CD4-positive, alpha-beta T cell treated with Interleukin-12 subunit alpha and Interleukin-12 subunit beta, for 1 hour (primary cell): ENCODE results near the gene ZNF775.
A peak's percentile ranks its signal among the peaks of the same experiment; 100 is the strongest.

Source experiments
- DNase-seq: peaks from one replicate; pipeline ENCODE4 v3.0.0-alpha.2; 2020

ZNF775 gene

GRCh38 chr7:150378853-150379440 is at the start of gene ZNF775:
Gene ZNF775 (plus strand): TSS chr7:150379330. CDS start chr7:150388471, 9,141 bp downstream.
- peak; percentile 93 for DNase-seq

- DNase-seq, result no peak
These were observed 49.6 kb upstream of the ZNF775 start for GRCh38 chr7:150329331-150330120.

- no peak for DNase-seq
These were observed 48.8 kb upstream of the ZNF775 start for GRCh38 chr7:150330211-150330885.

GRCh38 chr7:150332852-150333635 is 46.1 kb upstream of the ZNF775 start:
- no peak for DNase-seq

- DNase-seq, result no peak
These were observed 45.5 kb upstream of the ZNF775 start for GRCh38 chr7:150333659-150334058.

- no peak for DNase-seq
These were observed 45.0 kb upstream of the ZNF775 start for GRCh38 chr7:150334108-150334507.

GRCh38 chr7:150335108-150335773 is 43.9 kb upstream of the ZNF775 start:
- DNase-seq, result no peak

GRCh38 chr7:150335774-150336112 is 43.4 kb upstream of the ZNF775 start:
- DNase-seq, result no peak

GRCh38 chr7:150336746-150337145 is 42.4 kb upstream of the ZNF775 start:
- no peak for DNase-seq

GRCh38 chr7:150337179-150337578 is 42.0 kb upstream of the ZNF775 start:
- no peak for DNase-seq

- DNase-seq, result no peak
These were observed 41.5 kb upstream of the ZNF775 start for GRCh38 chr7:150337659-150338081.

GRCh38 chr7:150338166-150338829 is 40.8 kb upstream of the ZNF775 start:
- DNase-seq, result no peak

- no peak for DNase-seq
These were observed 39.7 kb upstream of the ZNF775 start for GRCh38 chr7:150339409-150339809.

GRCh38 chr7:150340024-150340749 is 38.9 kb upstream of the ZNF775 start:
- no peak for DNase-seq

GRCh38 chr7:150340875-150341262 is 38.3 kb upstream of the ZNF775 start:
- no peak for DNase-seq

- DNase-seq, result no peak
These were observed 37.6 kb upstream of the ZNF775 start, which contains the start of gene RARRES2 for GRCh38 chr7:150341263-150342120. Gene RARRES2 (minus strand): TSS chr7:150341629. CDS start chr7:150340609, 1,020 bp downstream.

GRCh38 chr7:150342121-150342408 is 37.1 kb upstream of the ZNF775 start:
- DNase-seq, result no peak

- DNase-seq, result no peak
These were observed 35.9 kb upstream of the ZNF775 start for GRCh38 chr7:150343225-150343624.

- DNase-seq, result no peak
These were observed 34.8 kb upstream of the ZNF775 start for GRCh38 chr7:150344299-150344698.

- DNase-seq, result no peak
These were observed 34.1 kb upstream of the ZNF775 start for GRCh38 chr7:150345012-150345411.

- no peak for DNase-seq
These were observed 32.2 kb upstream of the ZNF775 start for GRCh38 chr7:150346922-150347321.
